GM12878 (cell line): ENCODE data around the gene PPIP5K1. TPM values are rescaled to one million over a fixed set of nuclear protein-coding genes. Genes with fewer than 3 reads are reported as not detected.

Experiments
- ESRRA ChIP-seq: IDR thresholded peaks from 2 replicates; pipeline ENCODE4 v1.6.1; 2012; ENCODE audit warnings: mild to moderate bottlenecking, low read length, improper control_type of control experiment
- HDAC2 ChIP-seq: fragments of 200-600 bp; sonication (generic); IDR thresholded peaks from 2 replicates; pipeline ENCODE4 v1.6.1; 2017
- NRF1 ChIP-seq: conservative IDR thresholded peaks from 2 replicates; pipeline ENCODE4 v1.6.1; 2011; ENCODE audit warnings: mild to moderate bottlenecking, low read depth, low read length, improper control_type of control experiment
- RFX5 ChIP-seq: IDR thresholded peaks from 2 replicates; pipeline ENCODE4 v1.6.1; 2011; ENCODE audit warnings: low read depth, low read length, improper control_type of control experiment
- SMAD1 ChIP-seq: fragments of 450-650 bp; IDR thresholded peaks from 2 replicates; pipeline ENCODE4 v1.6.1; 2018; ENCODE audit warnings: mild to moderate bottlenecking, low read depth; ENCODE audit not compliant: partially characterized antibody
- SUZ12 ChIP-seq: fragments of 200-600 bp; sonication (generic); IDR thresholded peaks from one replicate; pipeline ENCODE4 v1.6.1; 2018; ENCODE audit warnings: antibody characterized with exemption, mild to moderate bottlenecking; ENCODE audit not compliant: unreplicated experiment
- TCF3 ChIP-seq: IDR thresholded peaks from 2 replicates; pipeline ENCODE4 v1.6.1; 2012; ENCODE audit warnings: low read depth, mild to moderate bottlenecking, low read length, borderline replicate concordance; ENCODE audit not compliant: insufficient read depth
- ZNF622 ChIP-seq: fragments of 450-650 bp; IDR thresholded peaks from 2 replicates; pipeline ENCODE4 v1.6.1; 2017; ENCODE audit warnings: mild to moderate bottlenecking, inconsistent platforms
- polyA plus RNA-seq, 11 experiments: library from polyadenylated mRNA; depleted of rRNA in 4 of 11; unstranded in 6 of 11; stranded (reverse) in 5 of 11; fragments of >200 nt; fragmentation: Nextera tagmentation in 4 of 11; fragmentation: Illumina TruSeq in 1 of 11; extraction: Ambion mirVana in 4 of 11; extraction: Trizol in 1 of 11; gene quantifications; 1 replicate in 1 of 11; 2 replicates in 10 of 11; pipeline versions ENCODE4 v1.2.1 to v1.2.3, GENCODE V29; 2011 to 2016; ENCODE audit warnings: inconsistent platforms in 2 of 11, missing spikeins in 2 of 11, low read depth in 1 of 11
- total RNA-seq, 4 experiments: library from RNA; depleted of rRNA in 3 of 4; stranded (reverse); fragments of >200 nt in 3 of 4; fragmentation: Illumina TruSeq in 1 of 4; extraction: Trizol in 1 of 4; gene quantifications; 2 replicates each; pipeline versions ENCODE4 v1.2.1 to v1.2.3, GENCODE V29; 2013 to 2021
- TF ChIP-seq, protein P1 (sequence below), 3 experiments: IDR thresholded peaks in 2 of 3; conservative IDR thresholded peaks in 1 of 3; 2 replicates each; pipeline ENCODE4 v1.5.1; 2011; ENCODE audit warnings: low read depth in 3 of 3, low read length in 3 of 3, mild to moderate bottlenecking in 3 of 3, control low read depth in 2 of 3, moderate library complexity in 2 of 3, inconsistent platforms in 1 of 3, mixed read lengths in 1 of 3; ENCODE audit not compliant: control insufficient read depth in 2 of 3, insufficient read depth in 1 of 3; ENCODE audit errors: extremely low read depth in 1 of 3
- TF ChIP-seq, protein P2 (sequence below): IDR thresholded peaks from 2 replicates; pipeline ENCODE4 v1.6.1; 2011; ENCODE audit warnings: low read depth, low read length, improper control_type of control experiment, borderline replicate concordance
- TF ChIP-seq, protein P3 (sequence below): fragments of 450-650 bp; IDR thresholded peaks from 2 replicates; pipeline ENCODE4 v1.6.1; 2016; ENCODE audit warnings: mild to moderate bottlenecking, moderate library complexity, borderline replicate concordance

PPIP5K1 gene
- total and polyA plus RNA-seq, 10 of the 15 experiments (the other 5 are each of a cell fraction or from before 2014, with no cell fraction given), result 2.5 to 54.4 (median 19.4) TPM

DNA sequence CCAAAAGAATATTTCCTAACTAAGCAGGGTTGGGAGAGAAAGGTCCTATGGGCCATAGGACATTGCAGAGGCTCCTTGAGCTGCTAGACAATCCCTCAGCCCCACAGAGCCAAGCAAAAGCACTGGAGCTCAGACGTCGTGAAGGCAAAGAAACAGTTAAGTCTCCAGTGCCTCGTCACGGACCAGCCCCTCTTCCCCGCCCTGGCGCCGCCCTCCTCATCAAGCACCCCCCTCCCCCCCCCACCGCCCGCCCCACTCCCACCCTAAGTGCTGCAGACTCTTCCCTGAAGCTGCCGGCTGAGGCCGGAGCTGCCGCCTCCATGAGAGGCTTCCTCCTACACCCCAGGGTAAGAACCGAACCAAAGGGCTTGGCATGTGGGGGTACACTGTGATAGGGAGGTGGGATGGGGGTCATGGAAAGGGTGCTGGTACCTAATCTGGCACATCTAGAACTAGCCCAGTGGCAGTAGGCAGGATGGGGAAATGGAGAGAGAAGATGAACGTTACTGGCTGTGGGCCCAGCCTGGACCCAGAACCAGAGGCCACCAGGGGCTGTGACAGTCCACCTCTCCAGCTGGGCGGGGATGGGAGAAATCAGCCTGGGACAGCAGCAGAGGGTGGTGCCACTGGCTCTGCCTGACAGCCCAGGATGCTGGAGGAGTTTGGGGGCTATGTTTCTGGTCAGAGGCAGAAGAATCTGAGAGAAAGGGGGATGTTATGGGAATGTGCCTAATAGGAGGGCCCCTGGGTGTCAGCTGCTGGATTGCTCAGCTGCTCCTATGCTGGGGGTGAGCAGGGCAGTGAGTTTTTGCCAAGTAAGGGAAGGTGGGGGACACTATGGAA, 72.4 kb downstream of the PPIP5K1 start, which contains the start of gene MAP1A (continued):
- TF ChIP-seq, protein P1, sequence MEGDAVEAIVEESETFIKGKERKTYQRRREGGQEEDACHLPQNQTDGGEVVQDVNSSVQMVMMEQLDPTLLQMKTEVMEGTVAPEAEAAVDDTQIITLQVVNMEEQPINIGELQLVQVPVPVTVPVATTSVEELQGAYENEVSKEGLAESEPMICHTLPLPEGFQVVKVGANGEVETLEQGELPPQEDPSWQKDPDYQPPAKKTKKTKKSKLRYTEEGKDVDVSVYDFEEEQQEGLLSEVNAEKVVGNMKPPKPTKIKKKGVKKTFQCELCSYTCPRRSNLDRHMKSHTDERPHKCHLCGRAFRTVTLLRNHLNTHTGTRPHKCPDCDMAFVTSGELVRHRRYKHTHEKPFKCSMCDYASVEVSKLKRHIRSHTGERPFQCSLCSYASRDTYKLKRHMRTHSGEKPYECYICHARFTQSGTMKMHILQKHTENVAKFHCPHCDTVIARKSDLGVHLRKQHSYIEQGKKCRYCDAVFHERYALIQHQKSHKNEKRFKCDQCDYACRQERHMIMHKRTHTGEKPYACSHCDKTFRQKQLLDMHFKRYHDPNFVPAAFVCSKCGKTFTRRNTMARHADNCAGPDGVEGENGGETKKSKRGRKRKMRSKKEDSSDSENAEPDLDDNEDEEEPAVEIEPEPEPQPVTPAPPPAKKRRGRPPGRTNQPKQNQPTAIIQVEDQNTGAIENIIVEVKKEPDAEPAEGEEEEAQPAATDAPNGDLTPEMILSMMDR (IDR thresholded peaks at IDR 0.05 in 2 of 3, conservative IDR thresholded peaks at IDR 0.05 in 1 of 3; ENCODE audit: control insufficient read depth in 2 of 3, extremely low read depth in 1 of 3, insufficient read depth in 1 of 3, low read depth in 3 of 3, low read length in 3 of 3), result no peak
- TF ChIP-seq SMAD1 (no peak), TCF3 (no peak), NRF1 (no peak), ZNF622 (no peak), RFX5 (no peak), SUZ12 (no peak), HDAC2 (no peak), ESRRA (no peak)
- TF ChIP-seq, protein P2, sequence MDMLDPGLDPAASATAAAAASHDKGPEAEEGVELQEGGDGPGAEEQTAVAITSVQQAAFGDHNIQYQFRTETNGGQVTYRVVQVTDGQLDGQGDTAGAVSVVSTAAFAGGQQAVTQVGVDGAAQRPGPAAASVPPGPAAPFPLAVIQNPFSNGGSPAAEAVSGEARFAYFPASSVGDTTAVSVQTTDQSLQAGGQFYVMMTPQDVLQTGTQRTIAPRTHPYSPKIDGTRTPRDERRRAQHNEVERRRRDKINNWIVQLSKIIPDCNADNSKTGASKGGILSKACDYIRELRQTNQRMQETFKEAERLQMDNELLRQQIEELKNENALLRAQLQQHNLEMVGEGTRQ, result no peak
- TF ChIP-seq, protein P3, sequence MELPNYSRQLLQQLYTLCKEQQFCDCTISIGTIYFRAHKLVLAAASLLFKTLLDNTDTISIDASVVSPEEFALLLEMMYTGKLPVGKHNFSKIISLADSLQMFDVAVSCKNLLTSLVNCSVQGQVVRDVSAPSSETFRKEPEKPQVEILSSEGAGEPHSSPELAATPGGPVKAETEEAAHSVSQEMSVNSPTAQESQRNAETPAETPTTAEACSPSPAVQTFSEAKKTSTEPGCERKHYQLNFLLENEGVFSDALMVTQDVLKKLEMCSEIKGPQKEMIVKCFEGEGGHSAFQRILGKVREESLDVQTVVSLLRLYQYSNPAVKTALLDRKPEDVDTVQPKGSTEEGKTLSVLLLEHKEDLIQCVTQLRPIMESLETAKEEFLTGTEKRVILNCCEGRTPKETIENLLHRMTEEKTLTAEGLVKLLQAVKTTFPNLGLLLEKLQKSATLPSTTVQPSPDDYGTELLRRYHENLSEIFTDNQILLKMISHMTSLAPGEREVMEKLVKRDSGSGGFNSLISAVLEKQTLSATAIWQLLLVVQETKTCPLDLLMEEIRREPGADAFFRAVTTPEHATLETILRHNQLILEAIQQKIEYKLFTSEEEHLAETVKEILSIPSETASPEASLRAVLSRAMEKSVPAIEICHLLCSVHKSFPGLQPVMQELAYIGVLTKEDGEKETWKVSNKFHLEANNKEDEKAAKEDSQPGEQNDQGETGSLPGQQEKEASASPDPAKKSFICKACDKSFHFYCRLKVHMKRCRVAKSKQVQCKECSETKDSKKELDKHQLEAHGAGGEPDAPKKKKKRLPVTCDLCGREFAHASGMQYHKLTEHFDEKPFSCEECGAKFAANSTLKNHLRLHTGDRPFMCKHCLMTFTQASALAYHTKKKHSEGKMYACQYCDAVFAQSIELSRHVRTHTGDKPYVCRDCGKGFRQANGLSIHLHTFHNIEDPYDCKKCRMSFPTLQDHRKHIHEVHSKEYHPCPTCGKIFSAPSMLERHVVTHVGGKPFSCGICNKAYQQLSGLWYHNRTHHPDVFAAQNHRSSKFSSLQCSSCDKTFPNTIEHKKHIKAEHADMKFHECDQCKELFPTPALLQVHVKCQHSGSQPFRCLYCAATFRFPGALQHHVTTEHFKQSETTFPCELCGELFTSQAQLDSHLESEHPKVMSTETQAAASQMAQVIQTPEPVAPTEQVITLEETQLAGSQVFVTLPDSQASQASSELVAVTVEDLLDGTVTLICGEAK, result no peak
